HepG2 (cell line): Measurements from ENCODE around the gene NAMPT. TPM values are rescaled to one million over a fixed set of nuclear protein-coding genes. Genes with fewer than 3 reads are reported as not detected.

Experiments used
- ATAC-seq: fragments of 200-7000 bp; cut with Tn5 transposase; 3 replicates; pipeline ENCODE4 v1.9.1; 2020; ENCODE audit warnings: mild to moderate bottlenecking, moderate library complexity
- BruUV-seq: library from RNA; stranded (reverse); fragments of 400-500 nt; replicated peaks from 2 replicates; lab custom pipeline; 2021; lab: Mats Ljungman, UMichigan
- CTCF ChIA-PET: fragments of 300-600 bp; formaldehyde crosslinking; extraction: SDS; loops from one replicate; lab custom pipeline; 2021; ENCODE audit warnings: low total read pairs, inconsistent platforms, low intra/inter-chr PET ratio; lab: Yijun Ruan, JAX
- POLR2A ChIA-PET: fragments of 350-600 bp; sonication (Branson Sonifier 250); formaldehyde crosslinking; loops from one replicate; lab custom pipeline; 2020; ENCODE audit warnings: antibody characterized with exemption, inconsistent platforms; lab: Yijun Ruan, JAX
- DNase-seq: peaks from one replicate; pipeline ENCODE4 v3.0.0-alpha.2; 2015; ENCODE audit warnings: low spot score
- FAIRE-seq: peaks from 3 replicates; lab custom pipeline; 2011; peaks lifted over from hg19 to GRCh38; lab: Jason Lieb, UNC
- H2AFZ ChIP-seq: one replicate; pipeline ENCODE4 v1.6.1; 2011; ENCODE audit warnings: low read length, inconsistent platforms
- H3K27ac ChIP-seq: fragments of 300-600 bp; 3 replicates; pipeline ENCODE4 v1.8.0; 2011; ENCODE audit warnings: mixed run types, mild to moderate bottlenecking, mixed read lengths, low read length, inconsistent platforms; ENCODE audit not compliant: insufficient read depth; ENCODE audit errors: extremely low read length
- H3K27me3 ChIP-seq, 2 experiments: fragments of 200-600 bp in 1 of 2; 2 replicates in 1 of 2; 3 replicates in 1 of 2; pipeline versions ENCODE4 v1.6.0 to v1.8.0; 2011; ENCODE audit warnings: low read length in 2 of 2, mild to moderate bottlenecking in 2 of 2, moderate library complexity in 2 of 2, inconsistent platforms in 1 of 2; ENCODE audit not compliant: insufficient read depth in 2 of 2, control insufficient read depth in 1 of 2
- H3K36me3 ChIP-seq, 2 experiments: fragments of 200-600 bp in 1 of 2; replicated peaks in 1 of 2; 2 replicates in 1 of 2; 3 replicates in 1 of 2; pipeline versions ENCODE4 v1.5.1 to v1.8.0; 2011; ENCODE audit warnings: low read length in 2 of 2, inconsistent platforms in 1 of 2; ENCODE audit not compliant: insufficient read depth in 2 of 2, control insufficient read depth in 1 of 2
- H3K4me1 ChIP-seq: 2 replicates; pipeline ENCODE4 v1.5.1; 2012; ENCODE audit warnings: low read length, inconsistent platforms; ENCODE audit not compliant: insufficient read depth
- H3K4me2 ChIP-seq: 2 replicates; pipeline ENCODE4 v1.6.0; 2011; ENCODE audit warnings: low read depth, low read length, inconsistent platforms
- H3K4me3 ChIP-seq, 3 experiments: fragments of 200-600 bp in 1 of 3; sonication (generic), shearing (Covaris generic) in 1 of 3; replicated peaks in 1 of 3; 2 replicates each; pipeline ENCODE4 v1.5.1; 2011 to 2016; ENCODE audit warnings: low read length in 3 of 3, inconsistent platforms in 2 of 3, low read depth in 2 of 3, mild to moderate bottlenecking in 2 of 3, control low read depth in 1 of 3, mixed read lengths in 1 of 3; ENCODE audit not compliant: insufficient read depth in 1 of 3
- H3K79me2 ChIP-seq: one replicate; pipeline ENCODE4 v1.6.1; 2011; ENCODE audit warnings: low read length, inconsistent platforms; ENCODE audit not compliant: insufficient read depth
- H3K9ac ChIP-seq: 2 replicates; pipeline ENCODE4 v1.6.0; 2011; ENCODE audit warnings: mild to moderate bottlenecking, low read depth, low read length, inconsistent platforms; ENCODE audit not compliant: insufficient read depth
- H3K9me3 ChIP-seq: 2 replicates; pipeline ENCODE4 v1.5.1; 2012; ENCODE audit warnings: mild to moderate bottlenecking, low read length
- H4K20me1 ChIP-seq: 2 replicates; pipeline ENCODE4 v1.6.0; 2011; ENCODE audit warnings: inconsistent platforms, mild to moderate bottlenecking, low read length, moderate library complexity; ENCODE audit not compliant: insufficient read depth
- CBFB ChIP-seq: sonication (generic); formaldehyde crosslinking; IDR thresholded peaks from 2 replicates; pipeline ENCODE4 v1.4.0; 2020; ENCODE audit warnings: missing genetic modification reagents
- CEBPG ChIP-seq: IDR thresholded peaks from 2 replicates; pipeline ENCODE4 v1.6.1; 2016
- GRHL1 ChIP-seq: sonication (generic); formaldehyde crosslinking; conservative IDR thresholded peaks from 2 replicates; pipeline ENCODE4 v1.8.0; 2022; ENCODE audit warnings: missing genetic modification reagents
- HHEX ChIP-seq: IDR thresholded peaks from 2 replicates; pipeline ENCODE4 v1.6.1; 2016; ENCODE audit warnings: control low read depth
- HMG20B ChIP-seq: conservative IDR thresholded peaks from 2 replicates; pipeline ENCODE4 v1.6.1; 2016; ENCODE audit warnings: missing genetic modification reagents, missing compliant biosample characterization
- IKZF5 ChIP-seq: IDR thresholded peaks from 2 replicates; pipeline ENCODE4 v1.6.1; 2018; ENCODE audit warnings: missing genetic modification reagents, mild to moderate bottlenecking, missing compliant biosample characterization
- LCORL ChIP-seq, 2 experiments: fragments of 450-650 bp in 1 of 2; sonication (generic) in 1 of 2; formaldehyde crosslinking in 1 of 2; IDR thresholded peaks; 2 replicates each; pipeline versions ENCODE4 v1.5.0 to v1.6.1; 2017 to 2020; ENCODE audit warnings: antibody characterized with exemption in 1 of 2, missing genetic modification reagents in 1 of 2
- PLRG1 ChIP-seq: fragments of 450-650 bp; conservative IDR thresholded peaks from 2 replicates; pipeline ENCODE4 v1.6.1; 2016
- RARG ChIP-seq: sonication (generic); formaldehyde crosslinking; IDR thresholded peaks from 2 replicates; pipeline ENCODE4 v1.4.0; 2020; ENCODE audit warnings: low read depth, mild to moderate bottlenecking, missing genetic modification reagents
- SMC3 ChIP-seq: IDR thresholded peaks from 2 replicates; pipeline ENCODE4 v1.6.1; 2011; ENCODE audit warnings: low read length, improper control_type of control experiment
- SPEN ChIP-seq: sonication (generic); formaldehyde crosslinking; IDR thresholded peaks from 2 replicates; pipeline ENCODE4 v1.5.1; 2020; ENCODE audit warnings: low read depth, mild to moderate bottlenecking, missing genetic modification reagents
- ZBTB7A ChIP-seq: sonication (generic); formaldehyde crosslinking; IDR thresholded peaks from 2 replicates; pipeline ENCODE4 v1.8.0; 2022; ENCODE audit warnings: mild to moderate bottlenecking, missing genetic modification reagents
- ZNF160 ChIP-seq: sonication (generic); formaldehyde crosslinking; IDR thresholded peaks from 2 replicates; pipeline ENCODE4 v1.8.0; 2022; ENCODE audit warnings: mild to moderate bottlenecking, inconsistent platforms, missing genetic modification reagents
- ZNF350 ChIP-seq: sonication (generic); formaldehyde crosslinking; IDR thresholded peaks from 2 replicates; pipeline ENCODE4 v1.4.0; 2020; ENCODE audit warnings: mild to moderate bottlenecking, low read depth, missing genetic modification reagents, borderline replicate concordance
- ZNF530 ChIP-seq: sonication (generic); formaldehyde crosslinking; IDR thresholded peaks from 2 replicates; pipeline ENCODE4 v1.5.0; 2020; ENCODE audit warnings: low read depth, mild to moderate bottlenecking, missing genetic modification reagents
- ZNF547 ChIP-seq: sonication (generic); formaldehyde crosslinking; IDR thresholded peaks from 2 replicates; pipeline ENCODE4 v1.5.1; 2020; ENCODE audit warnings: mild to moderate bottlenecking, missing genetic modification reagents
- ZNF709 ChIP-seq: sonication (generic); formaldehyde crosslinking; IDR thresholded peaks from 2 replicates; pipeline ENCODE4 v1.5.0; 2020; ENCODE audit warnings: mild to moderate bottlenecking, missing genetic modification reagents
- ZNF780A ChIP-seq: sonication (generic); formaldehyde crosslinking; IDR thresholded peaks from 2 replicates; pipeline ENCODE4 v1.8.0; 2022; ENCODE audit warnings: mild to moderate bottlenecking, missing genetic modification reagents, moderate library complexity
- WGBS: methylation state at CpG from one replicate; pipeline ENCODE4 v1.1.6; 2017; ENCODE audit warnings: low lambda C conversion rate; 5-methylcytosine and 5-hydroxymethylcytosine counted together
- in situ Hi-C: cut with HindIII; loops from 2 replicates; pipeline ENCODE4 v1.10.0; 2017; ENCODE audit warnings: low pct_unique_long_range_greater_than_20kb; ENCODE audit not compliant: extremely low pct_ligation_motif_present
- intact Hi-C: fragments of 100-400 bp; cut with micrococcal nuclease; formaldehyde crosslinking; loops from one replicate; pipeline ENCODE4 v1.10.0; 2022; ENCODE audit not compliant: unreplicated experiment
- polyA plus RNA-seq, 8 experiments: library from polyadenylated mRNA; depleted of rRNA in 3 of 8; stranded (reverse) in 7 of 8; unstranded in 1 of 8; fragments of >200 nt; fragmentation: Illumina TruSeq in 4 of 8; extraction: Trizol in 4 of 8; gene quantifications; 2 replicates each; pipeline versions ENCODE4 v1.2.1 to v1.2.3, GENCODE V29; 2011 to 2016; ENCODE audit warnings: low read depth in 4 of 8, missing spikeins in 1 of 8, mixed read lengths in 1 of 8; ENCODE audit not compliant: insufficient read depth in 1 of 8
- total RNA-seq, 5 experiments: library from RNA; depleted of rRNA; stranded (reverse); fragments of >200 nt; fragmentation: Illumina TruSeq; extraction: Trizol; gene quantifications; 2 replicates each; pipeline ENCODE4 v1.2.3, GENCODE V29; 2016; ENCODE audit warnings: low read depth in 1 of 5

NAMPT gene
- total and polyA plus RNA-seq, 2 of the 13 experiments (the other 11 are each of a cell fraction or from before 2014, with no cell fraction given) = 15.8 to 67.7 TPM

GRCh38 chr7:106282390-106282789 lies 2.4 kb downstream of the NAMPT start:
- no peak for FAIRE-seq
- ATAC-seq = no peak
- ChIA-PET CTCF (no interaction called here), POLR2A (no interaction called here)
- Histone ChIP-seq H2AFZ (no peak overlapping the region), H4K20me1 (peaks cover 13% of the 10 kb centered on the region; the same call in 1 of the 2 replicates), H3K79me2 (peaks cover 67% of the 10 kb centered on the region), H3K27me3 (no peaks in the 10 kb centered on the region), H3K27ac (no peak overlapping the region), H3K36me3 (peaks cover 1 to 2% of the 10 kb centered on the region in 2 experiments; a peak in 2 of 5 replicates), H3K4me3 (peak overlapping the region in 2 of 3 experiments; percentile 26 to 88; a peak in 2 of 6 replicates), H3K4me2 (peak overlapping the region; percentile 73), H3K4me1 (peaks cover 49% of the 10 kb centered on the region), H3K9me3 (no peaks in the 10 kb centered on the region), H3K9ac (no peak overlapping the region)
- in situ Hi-C loops (no loop called here), intact Hi-C loops (loop anchor here (10.0 kb wide), 1 partner anchor 882 kb away; the partner anchor contains the start of gene HBP1)
- no TSS peak for BruUV-seq
- TF ChIP-seq ZNF547 (no peak), ZNF160 (no peak), HMG20B (CRISPR knock-in tag) (no peak), ZNF780A (no peak), IKZF5 (no peak), HHEX (CRISPR knock-in tag) (no peak), CEBPG (CRISPR knock-in tag) (no peak), RARG (CRISPR knock-in tag) (no peak), ZBTB7A (CRISPR knock-in tag) (no peak), ZNF350 (no peak), ZNF709 (CRISPR knock-in tag) (no peak), SMC3 (no peak), LCORL (IDR thresholded peaks at IDR 0.05) (no peak), LCORL (CRISPR knock-in tag; IDR thresholded peaks at IDR 0.05) (no peak), PLRG1 (no peak), CBFB (no peak), SPEN (no peak), ZNF530 (CRISPR knock-in tag) (no peak), GRHL1 (CRISPR knock-in tag) (no peak)
- peak; percentile 20 for DNase-seq
- WGBS = 81% methylated on average over 6 of the region's 6 CpGs
